A549 (cell line): Measurements from ENCODE around the gene TSPAN4. TPM values are rescaled to one million over a fixed set of nuclear protein-coding genes. Genes with fewer than 3 reads are reported as not detected.

ENCODE experiments used
- ATAC-seq, 2 experiments: fragments of 200-7000 bp in 1 of 2; fragments of >200 bp in 1 of 2; cut with Nextera tagmentation in 1 of 2; cut with Tn5 transposase in 1 of 2; 3 replicates each; pipeline versions ENCODE4 v1.8.0 to v1.9.1; 2018 to 2020; ENCODE audit warnings: mild to moderate bottlenecking in 1 of 2, moderate library complexity in 1 of 2
- CTCF ChIA-PET: fragments of 300-600 bp; sonication (Branson Sonifier 250); formaldehyde crosslinking; extraction: SDS; loops from one replicate; lab custom pipeline; 2021; ENCODE audit warnings: antibody characterized with exemption, inconsistent platforms; lab: Yijun Ruan, JAX
- POLR2A ChIA-PET: fragments of 350-600 bp; formaldehyde crosslinking; extraction: SDS; loops from one replicate; lab custom pipeline; 2021; ENCODE audit warnings: antibody characterized with exemption, inconsistent platforms; lab: Yijun Ruan, JAX
- DNase-seq, 2 experiments: peaks; one replicate each; pipeline versions ENCODE4 v3.0.0 to v3.0.0-alpha.2; 2011 to 2016; ENCODE audit warnings: low read depth in 1 of 2, low spot score in 1 of 2
- FAIRE-seq: peaks from 2 replicates; lab custom pipeline; 2011; peaks lifted over from hg19 to GRCh38; lab: Jason Lieb, UNC
- H3K27ac ChIP-seq, 2 experiments: fragments of >200 bp; sonication (Bioruptor Twin); formaldehyde crosslinking; 3 replicates each; pipeline ENCODE4 v1.5.1; 2016 to 2017
- H3K4me1 ChIP-seq: fragments of >200 bp; sonication (Bioruptor Twin); formaldehyde crosslinking; 3 replicates; pipeline ENCODE4 v1.6.1; 2016
- H3K4me2 ChIP-seq: fragments of >200 bp; sonication (Bioruptor Twin); formaldehyde crosslinking; 3 replicates; pipeline ENCODE4 v1.6.1; 2016
- H3K4me3 ChIP-seq: fragments of >200 bp; sonication (Bioruptor Twin); formaldehyde crosslinking; 3 replicates; pipeline ENCODE4 v1.5.1; 2016
- H3K9me3 ChIP-seq: fragments of >200 bp; sonication (Bioruptor Twin); formaldehyde crosslinking; 3 replicates; pipeline ENCODE4 v1.6.1; 2016
- CBX2 ChIP-seq: fragments of 200-600 bp; sonication (generic); IDR thresholded peaks from 2 replicates; pipeline ENCODE4 v1.6.1; 2016; ENCODE audit warnings: low read depth, mild to moderate bottlenecking, borderline replicate concordance
- E2F6 ChIP-seq: IDR thresholded peaks from 2 replicates; pipeline ENCODE4 v1.6.1; 2012; ENCODE audit warnings: low read depth, borderline replicate concordance
- EP300 ChIP-seq, 2 experiments: fragments of >200 bp; sonication (Bioruptor Twin); formaldehyde crosslinking; IDR thresholded peaks; 2 replicates in 1 of 2; 3 replicates in 1 of 2; pipeline ENCODE4 v1.6.1; 2016 to 2017
- HMGXB4 ChIP-seq: fragments of 250-450 bp; sonication (Bioruptor Pico); IDR thresholded peaks from 2 replicates; pipeline ENCODE4 v1.5.0; 2021; ENCODE audit warnings: mild to moderate bottlenecking, moderate library complexity, borderline replicate concordance
- HOXB5 ChIP-seq: fragments of 250-450 bp; sonication (Bioruptor Pico); IDR thresholded peaks from 2 replicates; pipeline ENCODE4 v1.5.0; 2020; ENCODE audit warnings: mild to moderate bottlenecking, moderate library complexity
- NR3C1 ChIP-seq: fragments of >200 bp; sonication (Bioruptor Twin); formaldehyde crosslinking; IDR thresholded peaks from 3 replicates; pipeline ENCODE4 v1.6.1; 2017
- PBX3 ChIP-seq: IDR thresholded peaks from 2 replicates; pipeline ENCODE4 v1.6.1; 2012
- PHF8 ChIP-seq: fragments of 200-600 bp; sonication (generic); IDR thresholded peaks from 2 replicates; pipeline ENCODE4 v1.6.1; 2016; ENCODE audit warnings: low read depth, mild to moderate bottlenecking, antibody characterized with exemption, moderate library complexity, borderline replicate concordance
- RAD21 ChIP-seq, 2 experiments: fragments of >200 bp in 1 of 2; sonication (Bioruptor Twin) in 1 of 2; formaldehyde crosslinking in 1 of 2; IDR thresholded peaks in 1 of 2; conservative IDR thresholded peaks in 1 of 2; 2 replicates in 1 of 2; 3 replicates in 1 of 2; pipeline ENCODE4 v1.6.1; 2012 to 2018; ENCODE audit warnings: inconsistent platforms in 1 of 2
- RARB ChIP-seq: fragments of 250-450 bp; sonication (Bioruptor Pico); IDR thresholded peaks from 2 replicates; pipeline ENCODE4 v1.8.0; 2021; ENCODE audit warnings: mild to moderate bottlenecking, moderate library complexity
- RFX5 ChIP-seq: fragments of 450-650 bp; IDR thresholded peaks from 2 replicates; pipeline ENCODE4 v1.7.1; 2014; ENCODE audit warnings: antibody characterized with exemption, mild to moderate bottlenecking, moderate library complexity
- TFCP2L1 ChIP-seq: fragments of 250-450 bp; sonication (Bioruptor Pico); IDR thresholded peaks from 2 replicates; pipeline ENCODE4 v1.5.0; 2021; ENCODE audit warnings: mild to moderate bottlenecking
- USF2 ChIP-seq: fragments of 450-650 bp; IDR thresholded peaks from 2 replicates; pipeline ENCODE4 v1.6.1; 2014; ENCODE audit warnings: antibody characterized with exemption
- ZNF302 ChIP-seq: fragments of 250-450 bp; sonication (Bioruptor Pico); IDR thresholded peaks from 2 replicates; pipeline ENCODE4 v1.9.0; 2021; ENCODE audit warnings: inconsistent platforms, mild to moderate bottlenecking, moderate library complexity
- WGBS: methylation state at CpG from one replicate; pipeline ENCODE4 v1.1.6; 2017; ENCODE audit errors: missing lambda C conversion rate; 5-methylcytosine and 5-hydroxymethylcytosine counted together
- polyA plus RNA-seq, 4 experiments: library from polyadenylated mRNA; depleted of rRNA in 3 of 4; stranded (reverse); fragments of >200 nt; fragmentation: RNase III in 1 of 4; extraction: RNeasy Plus Mini Kit Qiagen cat#74134 plus additional on column Dnase treatment in 1 of 4; gene quantifications; 2 replicates in 3 of 4; 3 replicates in 1 of 4; pipeline ENCODE4 v1.2.3, GENCODE V29; 2011 to 2017

The TSPAN4 gene
- polyA plus RNA-seq, 2 of the 4 experiments (the other 2 are of a cell fraction), result 83.5 to 145 TPM

GRCh38 chr11:811446-812245 is 31.0 kb upstream of the TSPAN4 start:
- Histone ChIP-seq H3K4me2 (peak overlapping the region; percentile 87), H3K9me3 (no peaks in the 10 kb centered on the region), H3K4me3 (peak overlapping the region; percentile 94), H3K27ac (peak overlapping the region; percentile 95 to 97)
- FAIRE-seq, result no peak
- DNase-seq, result no peak
- ATAC-seq, result no peak
- 66% methylated on average over 12 of the region's 14 CpGs for WGBS
- TF ChIP-seq HMGXB4 (CRISPR knock-in tag) (no peak), PHF8 (no peak), ZNF302 (CRISPR knock-in tag) (no peak), PBX3 (no peak), TFCP2L1 (CRISPR knock-in tag) (no peak)
- TF ChIP-seq, all 56 proteins: peak for 0
- ChIA-PET CTCF (interaction anchor here (0.9 to 1.2 kb wide), 2 partner anchors 9 to 13 kb away, joined by 3 to 7 read pairs; no protein-coding TSS in a partner anchor), POLR2A (interaction anchor here (1.1 to 1.5 kb wide), 2 partner anchors 7 to 22 kb away, joined by 3 to 6 read pairs; partner anchors contain the start of gene PNPLA2)
- peaks cover 37% of the 10 kb centered on the region for H3K4me1 ChIP-seq

GRCh38 chr11:812390-812789 is 30.3 kb upstream of the TSPAN4 start:
- ChIA-PET CTCF (interaction anchor here (1.2 kb wide), 1 partner anchor 8 kb away, joined by 3 read pairs; no protein-coding TSS in a partner anchor), POLR2A (interaction anchor here (1.1 kb wide), 1 partner anchor 22 kb away, joined by 3 read pairs; no protein-coding TSS in a partner anchor)
- Histone ChIP-seq H3K4me2 (peak overlapping the region; percentile 87), H3K4me3 (no peak overlapping the region), H3K27ac (peak overlapping the region in 1 of 2 experiments; percentile 95; a peak in 3 of 6 replicates), H3K4me1 (peaks cover 37% of the 10 kb centered on the region), H3K9me3 (no peaks in the 10 kb centered on the region)
- DNase-seq (no peak), ATAC-seq (no peak), FAIRE-seq (no peak)
- TF ChIP-seq NR3C1 (no peak), TFCP2L1 (CRISPR knock-in tag) (no peak), CBX2 (no peak), PBX3 (no peak), USF2 (no peak), ZNF302 (CRISPR knock-in tag) (no peak), HOXB5 (no peak), EP300 (IDR thresholded peaks at IDR 0.05) (no peak), HMGXB4 (CRISPR knock-in tag) (no peak), RARB (CRISPR knock-in tag) (no peak), RAD21 (conservative IDR thresholded peaks at IDR 0.05 in 1 of 2, IDR thresholded peaks at IDR 0.05 in 1 of 2) (no peak), E2F6 (no peak), RFX5 (no peak)
- 87% methylated on average over 2 of the region's 3 CpGs for WGBS
